ENCODE measurements around the gene TLCD5.

The TLCD5 gene

DNA sequence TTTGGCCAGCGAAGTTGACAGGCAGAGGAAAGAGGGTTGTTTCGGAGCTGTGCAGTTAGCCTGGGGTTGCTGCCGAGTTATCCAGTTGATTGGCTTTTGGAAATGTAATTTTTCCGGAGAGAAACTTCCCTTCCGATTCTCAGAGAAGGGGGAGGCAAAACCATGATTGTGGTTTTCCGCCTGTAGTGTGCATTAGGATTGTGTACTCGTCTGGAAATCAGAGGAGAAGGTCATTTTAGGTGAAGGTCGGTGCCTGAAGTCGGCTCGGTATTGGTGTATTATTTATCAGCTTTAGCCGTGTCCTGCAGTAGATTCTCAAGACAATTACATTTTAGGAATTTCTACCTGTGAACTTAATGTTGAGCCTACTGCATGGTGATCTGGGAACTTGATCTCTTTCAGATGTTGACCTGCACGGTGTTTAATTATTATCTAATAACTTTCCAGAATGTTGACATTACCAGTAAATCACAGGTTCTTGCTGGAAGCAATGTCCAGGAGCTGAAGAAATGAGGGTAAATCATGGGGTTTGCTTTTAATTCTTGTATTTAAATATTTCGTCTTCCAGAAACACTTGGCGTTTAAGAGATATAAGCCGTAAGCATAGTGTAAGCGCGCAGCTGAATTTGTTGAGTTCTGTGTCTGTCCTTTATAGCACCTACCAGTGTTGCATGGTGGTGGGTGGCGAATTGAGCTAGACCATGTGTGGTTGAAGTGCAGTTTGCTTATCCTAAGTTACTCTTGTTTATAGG is 12.4 kb downstream of the TLCD5 start:
- DNase-seq (ENCODE audit: low read depth) = no peak

DNA sequence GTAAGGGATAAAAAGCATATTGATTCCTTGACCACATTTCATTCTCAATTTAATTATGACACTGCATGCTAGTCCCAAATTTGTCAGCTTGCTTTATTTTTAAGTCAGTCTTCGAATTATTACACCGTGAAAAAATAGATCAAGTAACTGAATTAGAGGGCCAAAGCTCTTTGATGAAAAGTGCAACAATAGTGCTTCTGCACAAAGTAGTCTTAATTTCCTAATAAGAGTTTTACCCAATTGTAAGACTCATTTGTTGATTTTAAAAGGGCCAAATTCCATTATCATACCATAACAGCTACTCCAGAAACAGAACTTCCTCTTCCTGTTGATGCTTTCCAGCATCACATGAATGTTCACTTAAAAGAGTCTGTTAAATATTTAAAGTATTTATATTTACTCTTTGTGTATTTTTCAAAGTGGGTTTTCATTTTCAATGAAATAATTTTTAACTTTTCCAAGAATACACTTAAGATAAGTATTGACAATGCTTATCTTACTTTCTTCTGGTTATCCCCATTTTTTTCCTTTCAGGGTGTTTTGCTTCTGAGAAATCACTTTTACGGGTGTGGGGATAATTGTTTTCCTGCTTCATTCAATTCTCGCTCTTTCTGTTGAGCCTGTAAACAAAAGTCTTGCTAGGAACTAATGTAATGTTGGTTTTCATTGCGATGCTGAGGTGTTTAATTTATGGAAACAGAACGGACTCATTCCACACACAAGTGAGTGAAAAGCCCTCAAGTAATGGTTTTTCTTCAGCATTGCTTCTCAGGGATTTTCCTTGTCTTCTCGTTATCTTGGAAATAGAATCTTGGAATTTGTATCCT is 13.2 kb downstream of the TLCD5 start:
- no peak for DNase-seq (ENCODE audit: low read depth)

DNA sequence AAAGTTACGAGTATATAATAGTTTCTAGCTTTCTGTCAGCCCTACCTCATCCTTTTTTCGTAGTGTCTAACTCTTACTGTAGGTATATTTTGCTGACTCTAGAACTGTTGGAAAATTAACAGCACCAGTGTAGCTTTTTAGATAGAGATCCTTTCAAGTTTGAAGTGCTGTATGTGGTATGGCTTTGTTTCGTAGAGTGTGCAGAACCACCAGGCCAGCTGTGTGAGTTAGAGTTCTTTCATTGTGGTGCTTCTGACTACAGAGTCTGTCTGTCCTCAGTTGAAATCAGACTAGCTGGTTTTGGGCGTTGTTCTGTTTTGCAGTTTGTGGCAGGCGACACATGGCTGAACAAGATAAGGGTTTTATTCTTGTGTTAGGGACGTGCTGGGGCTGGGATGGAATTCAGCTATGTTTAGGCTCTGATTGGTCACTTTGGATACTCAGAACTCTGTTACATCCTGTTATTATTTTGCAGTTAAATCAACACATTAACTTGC is 14.3 kb downstream of the TLCD5 start:
- DNase-seq (ENCODE audit: low read depth) = no peak

DNA sequence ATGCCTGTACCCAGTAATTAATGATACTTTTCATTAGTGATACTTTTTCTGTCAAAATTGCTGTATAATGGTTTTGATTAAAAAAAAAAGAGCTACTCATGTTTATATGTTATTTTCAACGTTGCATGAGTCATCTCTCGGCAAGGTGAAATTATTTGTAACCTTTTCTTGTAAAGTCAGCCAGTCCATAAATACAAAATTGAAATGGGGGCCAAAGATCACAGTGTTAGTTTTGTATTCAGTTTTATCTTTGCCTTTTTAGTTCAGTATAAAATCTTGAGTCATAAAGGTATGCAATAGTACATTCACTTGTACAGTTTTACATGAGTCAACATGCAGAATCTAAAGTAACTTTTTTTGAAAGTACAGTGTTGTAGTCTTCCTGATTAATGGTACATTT is 15.4 kb downstream of the TLCD5 start:
- DNase-seq (ENCODE audit: low read depth) = no peak

DNA sequence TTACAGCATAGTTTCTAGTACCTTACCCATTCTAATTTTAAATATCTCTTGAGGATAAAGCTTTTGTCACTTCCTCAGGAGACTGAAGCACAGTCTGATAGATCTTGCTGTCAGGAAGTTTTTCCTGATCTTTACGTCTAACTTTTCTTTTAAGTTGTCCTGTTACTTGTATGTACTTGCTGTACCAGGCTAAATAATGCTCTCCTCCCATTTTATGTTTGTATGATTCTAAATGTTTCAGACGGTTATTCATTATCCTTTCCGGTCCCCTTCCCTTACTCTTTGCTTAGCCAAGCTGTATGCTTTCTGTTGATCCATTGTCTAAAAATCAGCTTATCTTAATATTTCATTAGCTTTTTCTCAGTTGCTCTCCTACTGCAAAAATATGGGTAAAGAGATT is 17.1 kb downstream of the TLCD5 start:
- no peak for DNase-seq (ENCODE audit: low read depth)

DNA sequence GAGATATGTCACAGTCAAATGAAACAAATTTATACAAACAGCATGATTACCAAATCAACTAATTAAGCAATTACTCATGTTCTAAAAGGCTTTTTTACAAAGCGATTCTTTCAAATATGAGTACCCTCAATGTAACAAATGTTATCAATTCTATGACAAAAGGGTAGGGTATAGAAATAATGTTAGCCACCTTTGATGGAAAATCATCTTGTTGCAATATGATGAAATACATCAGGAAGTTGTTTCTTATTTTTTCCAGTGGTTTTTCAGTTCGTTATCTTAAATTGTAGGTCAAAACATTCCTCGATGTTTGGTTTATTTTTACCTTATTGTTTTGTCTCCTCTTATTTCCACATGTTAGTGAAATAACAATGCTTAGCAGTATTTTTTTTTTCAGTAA is 17.6 kb downstream of the TLCD5 start:
- no peak for DNase-seq (ENCODE audit: low read depth)

DNA sequence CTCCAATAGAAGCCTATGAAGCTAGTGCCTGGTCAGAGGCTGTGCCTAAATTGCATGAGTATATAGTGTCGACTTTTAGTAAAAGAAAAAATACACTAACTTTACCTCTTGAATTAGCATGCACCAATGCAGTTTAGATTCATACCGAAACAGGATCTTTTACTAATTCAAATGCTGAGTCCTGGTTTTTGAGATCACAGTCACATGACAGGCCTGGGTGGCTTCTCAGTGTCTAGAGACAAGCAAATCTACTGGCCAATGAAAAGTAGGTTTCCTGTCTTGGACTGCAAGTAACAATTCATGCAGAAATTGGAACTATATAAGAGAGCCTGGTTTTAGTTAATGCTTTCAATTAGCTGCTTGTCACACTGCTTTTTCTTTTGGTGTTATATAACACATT is 18.3 kb downstream of the TLCD5 start:
- DNase-seq (ENCODE audit: low read depth) = no peak

DNA sequence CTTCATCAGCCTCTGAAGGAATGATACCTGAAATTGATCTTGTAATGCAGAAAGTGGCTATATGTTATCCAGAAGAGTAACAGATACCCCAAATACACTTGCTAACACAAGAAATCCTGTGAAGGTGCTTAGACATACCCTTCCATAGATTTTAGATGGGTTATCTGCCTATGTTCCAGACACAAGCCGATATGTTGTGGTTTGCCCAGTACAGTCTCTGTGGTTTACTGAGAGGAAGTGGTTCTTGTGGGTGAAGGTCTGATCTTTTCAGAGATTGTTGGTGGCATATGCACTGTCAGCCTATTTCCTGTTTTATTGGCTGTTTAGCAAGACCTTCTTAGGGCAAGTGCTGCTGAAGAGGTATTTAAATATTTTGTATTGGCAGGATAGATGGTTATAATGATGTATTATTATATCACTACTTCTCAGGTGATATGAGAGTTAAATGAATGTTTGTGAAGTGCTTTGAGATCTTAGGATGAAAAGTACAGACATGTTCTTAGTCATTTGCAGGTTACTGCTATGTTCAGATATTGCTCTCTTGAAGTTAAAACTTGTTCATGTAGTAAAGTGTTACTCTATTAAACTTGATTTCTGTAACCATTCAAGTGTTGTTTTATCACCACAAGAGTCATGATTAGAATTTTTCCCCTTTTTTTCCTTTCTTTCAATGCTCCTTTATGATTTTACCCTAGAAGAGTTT is 19.4 kb downstream of the TLCD5 start:
- DNase-seq (ENCODE audit: low read depth) = no peak

DNA sequence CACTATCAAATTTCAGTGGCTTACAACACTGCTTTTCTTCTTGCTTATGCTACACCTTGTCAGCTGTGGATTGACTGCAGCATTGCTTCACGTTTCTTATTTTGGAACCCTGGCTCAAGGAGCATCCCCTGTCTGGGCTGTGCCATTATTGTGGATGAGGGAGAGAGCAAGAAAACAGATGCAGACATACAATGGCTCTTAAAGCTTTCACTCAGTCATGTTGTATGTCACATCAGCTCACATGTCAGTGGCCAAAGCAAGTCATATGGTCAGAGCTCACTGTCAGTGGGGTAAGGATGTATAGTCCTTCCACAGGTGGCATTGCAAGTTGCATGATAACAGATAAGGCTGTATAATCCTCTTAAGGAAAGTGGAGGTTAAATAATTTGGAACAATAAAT is 21.1 kb downstream of the TLCD5 start:
- DNase-seq (ENCODE audit: low read depth) = no peak

DNA sequence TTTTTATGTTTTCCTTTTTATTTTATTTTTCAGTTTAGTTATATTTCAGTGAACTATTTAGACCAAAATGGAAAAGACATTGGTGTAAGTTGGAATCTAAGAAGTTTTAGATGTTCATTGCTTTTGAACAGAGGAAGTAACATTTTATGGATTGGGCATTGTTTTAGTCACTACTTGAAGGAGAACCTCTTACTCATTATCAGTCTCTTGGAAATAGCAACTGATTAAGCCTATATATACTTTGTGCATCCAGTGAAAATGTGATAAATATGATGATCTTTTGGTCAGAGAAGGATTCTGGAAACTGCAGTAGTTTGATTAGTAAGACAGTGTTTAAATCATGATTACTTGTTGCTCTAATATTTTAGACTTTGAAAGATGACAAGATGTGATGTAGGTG is 25.5 kb downstream of the TLCD5 start:
- DNase-seq (ENCODE audit: low read depth) = no peak

DNA sequence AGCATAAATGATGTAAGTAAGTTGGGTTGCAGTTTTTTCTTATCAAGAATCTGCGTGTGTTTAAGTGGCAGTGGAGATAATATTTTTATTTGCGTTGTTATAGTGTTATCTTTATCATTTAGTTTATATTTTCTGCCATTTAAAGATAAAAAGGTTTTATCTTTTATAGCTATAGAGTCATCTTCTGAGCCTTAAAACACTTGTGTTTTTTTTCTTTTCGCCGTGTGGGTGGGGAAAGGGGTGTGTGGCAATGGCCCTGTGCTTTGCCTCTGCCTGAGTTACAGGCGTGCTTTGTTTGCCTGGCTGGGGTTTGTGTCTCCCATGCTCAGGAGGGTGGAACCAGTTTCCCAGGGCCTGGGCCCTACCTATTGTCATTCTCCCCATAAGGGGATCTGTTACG is 27.3 kb downstream of the TLCD5 start:
- DNase-seq (ENCODE audit: low read depth) = no peak

DNA sequence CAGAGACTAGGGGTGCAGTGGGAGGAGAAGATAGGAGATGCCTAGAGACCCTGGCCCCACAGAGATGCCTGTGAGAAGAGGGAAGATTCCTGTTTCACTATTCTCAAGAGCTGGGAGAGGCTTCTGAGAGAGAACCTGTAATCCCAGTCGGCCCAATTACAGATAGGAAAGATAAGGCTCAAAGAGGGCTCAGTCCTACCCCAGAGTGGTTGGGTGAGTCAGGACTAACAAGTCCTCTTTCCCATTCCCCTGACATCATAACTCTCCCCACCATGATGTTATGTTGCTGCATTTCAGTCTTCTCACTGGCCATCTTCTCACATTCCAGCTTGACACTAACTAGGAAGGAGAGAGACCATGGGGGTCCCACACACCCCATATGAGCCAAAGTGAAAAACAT is 29.0 kb downstream of the TLCD5 start:
- no peak for DNase-seq (ENCODE audit: low read depth)

DNA sequence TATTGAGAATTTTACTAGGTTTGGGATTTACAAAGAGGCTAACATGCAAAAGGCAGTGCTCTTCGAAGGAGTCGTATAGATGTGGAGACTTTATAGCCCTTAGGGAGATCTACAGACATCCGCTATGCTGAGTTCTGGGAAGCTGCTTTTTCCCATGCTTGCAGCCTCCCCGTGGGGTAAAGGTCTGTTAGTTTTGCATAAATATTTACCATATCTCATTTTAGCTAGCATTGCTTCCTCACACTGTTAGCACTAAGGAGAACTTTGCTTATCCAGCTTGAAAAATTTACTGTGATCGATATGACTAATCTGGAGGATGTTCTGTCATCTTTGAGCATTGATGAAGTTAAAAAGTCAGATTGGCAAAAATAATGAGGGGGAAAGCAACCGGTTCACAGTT is 29.7 kb downstream of the TLCD5 start:
- no peak for DNase-seq (ENCODE audit: low read depth)

DNA sequence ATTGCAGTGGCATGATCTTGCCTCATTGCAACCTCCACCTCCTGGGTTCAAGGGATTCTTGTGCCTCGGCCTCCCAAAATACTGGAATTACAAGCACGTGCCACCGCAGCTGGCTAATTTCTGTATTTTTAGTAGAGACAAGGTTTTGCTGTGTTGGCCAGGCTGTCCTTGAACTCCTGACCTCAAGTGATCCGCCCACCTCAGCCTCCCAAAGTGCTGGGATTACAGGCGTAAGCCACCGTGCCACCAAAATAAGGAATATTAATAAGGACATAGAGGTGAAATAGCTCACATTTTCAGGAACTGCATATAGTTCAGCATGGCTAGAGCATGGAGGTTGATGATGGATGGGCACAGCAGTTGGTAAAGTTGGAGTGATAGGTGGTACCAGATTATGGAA is 32.5 kb downstream of the TLCD5 start:
- DNase-seq (ENCODE audit: low read depth) = no peak

DNA sequence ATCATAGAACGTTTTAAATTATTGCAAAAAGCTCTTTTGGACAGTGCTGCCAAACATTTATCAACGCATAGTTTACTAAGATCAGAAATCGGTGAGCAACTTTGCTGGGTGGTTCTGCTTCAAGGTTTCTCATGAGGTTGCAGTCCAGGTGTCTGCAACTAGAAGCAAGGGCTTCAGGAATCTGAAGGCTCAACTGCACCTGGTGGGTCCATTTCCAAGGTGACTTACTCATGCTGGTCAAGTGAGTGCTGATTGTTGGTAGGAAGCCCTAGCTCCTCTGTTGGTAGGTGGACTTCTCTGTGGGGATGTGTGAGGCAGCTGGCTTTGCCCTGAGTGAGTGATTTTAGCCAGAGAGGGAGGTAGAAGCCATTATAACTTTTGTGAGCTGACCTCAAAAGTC is 33.6 kb downstream of the TLCD5 start:
- no peak for DNase-seq (ENCODE audit: low read depth)

DNA sequence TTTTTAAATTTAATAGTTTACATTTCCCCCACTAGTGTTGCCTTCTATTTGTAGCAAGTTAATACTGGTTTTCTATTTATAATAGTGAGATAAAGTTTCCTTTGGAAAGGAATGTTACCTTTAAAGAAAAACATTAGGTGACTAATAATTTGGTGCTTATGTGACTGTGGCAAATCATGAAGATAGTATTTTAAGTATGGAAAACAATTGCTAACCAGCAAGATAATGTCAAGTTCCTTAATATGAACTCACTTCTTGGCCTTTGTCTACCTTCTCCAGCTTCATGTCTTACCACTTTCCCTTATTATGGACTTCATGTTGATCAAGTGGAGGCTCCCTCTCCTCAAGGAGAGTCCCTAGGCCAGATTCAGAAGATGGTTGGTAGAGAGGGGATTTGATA is 38.3 kb downstream of the TLCD5 start:
- no peak for DNase-seq (ENCODE audit: low read depth)

DNA sequence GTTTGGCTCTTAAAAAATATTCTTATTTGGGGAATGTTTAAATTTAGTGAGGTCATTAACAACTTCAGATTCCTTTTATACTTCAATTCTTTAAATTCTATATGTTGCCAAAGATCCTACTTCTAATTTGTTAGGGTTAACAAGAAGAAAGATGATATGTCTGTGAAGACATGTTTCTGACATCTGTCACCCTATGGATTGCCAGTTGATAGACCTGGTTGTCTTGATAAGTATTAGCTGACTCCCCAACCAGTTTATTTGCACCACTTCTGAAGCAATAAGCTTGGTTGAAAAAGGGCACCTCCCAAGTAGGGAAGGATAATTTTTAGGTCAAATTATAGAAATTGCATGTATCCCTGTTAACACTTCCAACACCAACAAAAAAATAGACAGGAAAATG is 40.4 kb downstream of the TLCD5 start:
- DNase-seq (ENCODE audit: low read depth) = no peak

DNA sequence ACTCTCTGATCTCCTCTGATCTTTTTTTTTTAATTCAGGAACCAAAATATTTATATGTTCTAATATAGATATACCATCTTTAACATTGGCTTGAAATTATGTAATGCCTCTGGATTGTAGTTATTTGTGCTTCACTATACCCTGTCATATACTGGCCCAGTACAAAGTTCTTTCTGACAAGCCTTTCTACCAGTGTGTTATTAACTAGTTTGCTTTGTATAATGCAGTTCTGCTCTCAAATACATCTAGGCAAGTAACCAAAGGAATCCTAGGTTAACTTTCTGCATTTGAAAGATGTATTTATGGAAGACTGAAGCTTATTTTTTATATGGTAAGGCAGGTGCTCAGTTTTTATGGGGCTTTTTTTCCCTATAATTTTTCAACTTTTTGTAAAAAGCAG is 47.2 kb downstream of the TLCD5 start:
- no peak for DNase-seq (ENCODE audit: low read depth)

DNA sequence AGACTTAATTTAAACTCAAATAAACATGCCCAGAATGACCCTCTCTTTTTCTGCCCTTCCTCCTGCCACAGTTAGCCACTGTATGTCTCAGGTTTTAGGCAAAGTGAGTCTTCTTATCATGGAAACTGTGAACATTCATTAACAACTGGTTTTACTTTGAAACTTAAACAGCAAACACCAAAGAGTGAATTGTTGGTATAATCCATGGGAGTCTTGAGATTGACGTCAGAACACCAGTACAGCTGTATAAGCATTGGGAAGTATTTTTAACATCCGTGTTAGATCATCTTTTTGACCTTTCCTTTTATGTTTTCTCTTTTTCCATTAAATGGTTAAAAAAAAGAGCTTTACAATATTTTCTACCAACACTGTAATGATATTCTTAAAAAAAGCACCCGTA is 50.0 kb downstream of the TLCD5 start:
- no peak for DNase-seq (ENCODE audit: low read depth)

DNA sequence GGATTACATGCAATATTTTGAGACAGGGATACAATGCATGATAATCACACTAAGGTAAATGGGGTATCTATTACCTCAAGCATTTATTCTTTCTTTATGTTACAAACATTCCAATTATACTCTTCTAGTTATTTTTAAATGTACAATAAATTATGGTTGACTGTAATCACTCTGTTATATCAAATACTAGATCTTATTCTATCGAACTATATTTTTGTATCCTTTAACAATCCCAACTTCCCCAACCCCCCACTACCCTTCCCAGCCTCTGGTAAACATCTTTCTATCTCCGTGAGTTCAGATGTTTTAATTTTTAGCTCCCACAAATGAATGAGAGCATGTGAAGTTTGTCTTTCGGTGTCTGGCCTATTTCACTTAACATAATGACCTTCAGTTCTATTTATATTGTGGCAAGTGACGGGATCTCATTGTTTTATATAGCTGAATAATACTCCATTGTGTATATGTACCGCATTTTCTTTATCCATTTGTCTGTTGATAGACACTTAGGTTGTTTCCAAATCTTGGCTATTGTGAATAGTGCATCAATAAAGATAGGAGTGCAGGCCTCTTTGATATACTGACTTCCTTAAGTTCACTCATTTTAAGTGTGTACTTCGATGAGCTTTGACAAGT is 51.6 kb downstream of the TLCD5 start:
- DNase-seq (ENCODE audit: low read depth) = no peak

DNA sequence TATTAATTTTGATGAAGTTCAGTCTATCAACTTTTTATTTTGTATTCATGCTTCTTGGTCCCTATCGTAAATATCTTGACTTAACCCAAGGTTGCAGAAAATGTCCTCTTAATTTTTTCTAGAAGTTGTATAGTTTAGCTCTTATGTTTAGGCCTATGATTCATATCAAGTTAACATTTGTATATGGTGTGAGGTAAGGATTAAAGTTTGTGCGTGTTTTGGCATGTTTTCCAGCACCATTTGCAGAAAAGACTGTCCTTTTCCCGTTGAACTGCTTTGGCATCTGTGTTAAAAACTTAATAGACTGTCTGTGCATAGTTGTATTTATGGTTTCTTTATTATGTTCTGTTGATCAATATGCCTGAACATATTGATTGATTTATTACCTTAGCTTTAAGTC is 53.4 kb downstream of the TLCD5 start:
- no peak for DNase-seq (ENCODE audit: low read depth)

DNA sequence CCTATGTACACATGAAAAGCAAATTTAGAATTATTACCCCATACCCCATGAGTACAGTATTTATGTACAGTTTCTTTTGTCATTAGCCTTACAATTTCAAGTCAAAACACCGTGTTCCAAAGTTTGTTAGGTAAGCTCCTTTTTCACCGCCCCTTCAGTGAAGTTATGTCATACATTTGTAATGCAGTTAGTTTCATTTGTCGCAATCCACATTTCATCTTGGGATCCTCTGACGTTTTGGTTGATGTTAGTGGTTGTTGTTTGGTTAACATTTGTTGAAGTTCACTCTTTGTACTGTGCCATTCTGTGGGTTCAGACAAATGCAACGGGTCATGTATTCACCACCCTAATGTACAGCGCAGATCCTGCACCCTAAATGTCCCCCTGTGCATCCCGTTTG is 56.3 kb downstream of the TLCD5 start:
- no peak for DNase-seq (ENCODE audit: low read depth)
